AG04450 (cell line): ENCODE measurements around the gene CCDC15. TPM values are rescaled to one million over a fixed set of nuclear protein-coding genes. Genes with fewer than 3 reads are reported as not detected.

Source experiments
- CTCF ChIA-PET: fragments of 300-600, 350-600 bp; formaldehyde crosslinking; extraction: SDS; loops from one replicate; lab custom pipeline; 2022; ENCODE audit warnings: antibody characterized with exemption, inconsistent platforms; lab: Charles Lee
- POLR2A ChIA-PET: fragments of 350-600 bp; formaldehyde crosslinking; extraction: SDS; loops from one replicate; lab custom pipeline; 2021; ENCODE audit warnings: antibody characterized with exemption, inconsistent platforms; lab: Yijun Ruan, JAX
- DNase-seq: peaks from one replicate; pipeline ENCODE4 v3.0.0-alpha.2; 2011; ENCODE audit warnings: low read depth, low spot score
- H3K27ac ChIP-seq: one replicate; pipeline ENCODE4 v1.5.1; 2012; ENCODE audit warnings: low read depth, low read length, control low read depth
- H3K27me3 ChIP-seq: one replicate; pipeline ENCODE4 v1.6.0; 2012; ENCODE audit warnings: low read length; ENCODE audit not compliant: control insufficient read depth, insufficient read depth
- H3K4me3 ChIP-seq: 2 replicates; pipeline ENCODE4 v1.5.1; 2011; ENCODE audit warnings: mild to moderate bottlenecking, low read depth, low read length, control low read depth
- H3K9me3 ChIP-seq: 2 replicates; pipeline ENCODE4 v1.5.1; 2012; ENCODE audit warnings: low read length; ENCODE audit not compliant: control insufficient read depth, insufficient read depth
- CTCF ChIP-seq: IDR thresholded peaks from 2 replicates; pipeline ENCODE4 v1.5.1; 2011; ENCODE audit warnings: low read depth, low read length, control low read depth, inconsistent platforms
- polyA plus RNA-seq: library from polyadenylated mRNA; depleted of rRNA; stranded (reverse); fragments of >200 nt; gene quantifications from 2 replicates; pipeline ENCODE4 v1.2.3, GENCODE V29; 2011

The CCDC15 gene
- polyA plus RNA-seq, 1 experiment, result 1.1 TPM

- CTCF ChIA-PET, result interaction anchor here (0.5 kb wide), 1 partner anchor 360 kb away, joined by 4 read pairs; no protein-coding TSS in a partner anchor
- no peaks in the 10 kb centered on the region; the same call in 1 of the 2 replicates for H3K9me3 ChIP-seq
Observed at GRCh38 chr11:125073616-125074483, 119.8 kb downstream of the CCDC15 start.

GRCh38 chr11:125074511-125075241 lies 120.7 kb downstream of the CCDC15 start:
- H3K27ac ChIP-seq, result no peak overlapping the region
- no peak overlapping the region for H3K4me3 ChIP-seq
- no peaks in the 10 kb centered on the region; the same call in 1 of the 2 replicates for H3K9me3 ChIP-seq
- DNase-seq, result no peak
- CTCF ChIA-PET, result interaction anchor here (0.5 kb wide), 1 partner anchor 359 kb away, joined by 4 read pairs; no protein-coding TSS in a partner anchor
- POLR2A ChIA-PET, result no interaction called here
- TF ChIP-seq CTCF, result no peak
- no peaks in the 10 kb centered on the region for H3K27me3 ChIP-seq

More at GRCh38 chr11:125073616-125074483, 119.8 kb downstream of the CCDC15 start:
- no peak for DNase-seq
- POLR2A ChIA-PET, result no interaction called here
- H3K4me3 ChIP-seq, result no peak overlapping the region
- TF ChIP-seq CTCF, result no peak
- H3K27me3 ChIP-seq, result no peaks in the 10 kb centered on the region
- no peak overlapping the region for H3K27ac ChIP-seq

GRCh38 chr11:125075242-125075625 lies 121.2 kb downstream of the CCDC15 start:
- no peak for TF ChIP-seq CTCF
- Histone ChIP-seq H3K4me3 (no peak overlapping the region), H3K9me3 (no peaks in the 10 kb centered on the region; the same call in 1 of the 2 replicates), H3K27ac (no peak overlapping the region), H3K27me3 (no peaks in the 10 kb centered on the region)
- DNase-seq, result no peak
- ChIA-PET POLR2A (no interaction called here), CTCF (no interaction called here)

GRCh38 chr11:125075900-125076317 lies 121.9 kb downstream of the CCDC15 start:
- CTCF ChIA-PET, result interaction anchor here (0.7 kb wide), 1 partner anchor 402 kb away, joined by 3 read pairs; the partner anchor contains the start of gene SPA17
- Histone ChIP-seq H3K4me3 (no peak overlapping the region), H3K9me3 (no peaks in the 10 kb centered on the region; the same call in 1 of the 2 replicates), H3K27ac (no peak overlapping the region), H3K27me3 (no peaks in the 10 kb centered on the region)
- POLR2A ChIA-PET, result no interaction called here
- DNase-seq, result no peak
- TF ChIP-seq CTCF, result no peak
